ENCODE results near the gene IRAK2. TPM values are rescaled to one million over a fixed set of nuclear protein-coding genes. Genes with fewer than 3 reads are reported as not detected.

Gene IRAK2
- polyA plus RNA-seq, 2 of the 4 experiments (the other 2 are of a cell fraction): 7.9 to 12.5 TPM

- ChIA-PET CTCF (interaction anchor here (1.6 to 2.2 kb wide), 2 partner anchors 11 to 64 kb away, joined by 4 read pairs; partner anchors contain the start of gene IRAK2), POLR2A (no interaction called here)
- no peak overlapping the region for H3K4me2 ChIP-seq
- TF ChIP-seq KDM1A (IDR thresholded peaks at IDR 0.05; ENCODE audit: low read depth): no peak
- no peak for TF ChIP-seq RARB (CRISPR knock-in tag; IDR thresholded peaks at IDR 0.05)
- no peak for TF ChIP-seq RAD21 (conservative IDR thresholded peaks at IDR 0.05 in 1 of 2, IDR thresholded peaks at IDR 0.05 in 1 of 2)
- TF ChIP-seq KDM5A (IDR thresholded peaks at IDR 0.05): no peak
- H3K27ac ChIP-seq: no peak overlapping the region
- no peak for DNase-seq (ENCODE audit: low read depth in 1 of 2, low spot score in 1 of 2)
- H3K4me3 ChIP-seq: no peak overlapping the region
- H3K4me1 ChIP-seq: peaks cover 14% of the 10 kb centered on the region
- H3K9me3 ChIP-seq: no peaks in the 10 kb centered on the region
- 92% methylated on average over 4 of the region's 4 CpGs for WGBS (ENCODE audit: missing lambda C conversion rate)
- no peak for ATAC-seq
- FAIRE-seq: no peak
These were observed 63.7 kb downstream of the IRAK2 start for GRCh38 chr3:10228248-10228950.

GRCh38 chr3:10229576-10229975 is 64.9 kb downstream of the IRAK2 start:
- no peak for TF ChIP-seq RNF2 (IDR thresholded peaks at IDR 0.05; ENCODE audit: borderline replicate concordance, low read depth)
- no peak for TF ChIP-seq FOSB (CRISPR knock-in tag; IDR thresholded peaks at IDR 0.05)
- TF ChIP-seq RCOR1 (IDR thresholded peaks at IDR 0.05; ENCODE audit: low read depth, low read length): no peak
- TF ChIP-seq PBX3 (IDR thresholded peaks at IDR 0.05): no peak
- no peak for TF ChIP-seq HDAC2 (IDR thresholded peaks at IDR 0.05)
- TF ChIP-seq NR3C1 (IDR thresholded peaks at IDR 0.05): no peak
- no peak for TF ChIP-seq CEBPB (IDR thresholded peaks at IDR 0.05)
- H3K4me1 ChIP-seq: peaks cover 3% of the 10 kb centered on the region
- no peak overlapping the region for H3K4me2 ChIP-seq
- DNase-seq (ENCODE audit: low read depth in 1 of 2, low spot score in 1 of 2) (no peak), ATAC-seq (no peak), FAIRE-seq (no peak)
- H3K27ac ChIP-seq: no peak overlapping the region
- 89% methylated on average over 7 of the region's 7 CpGs for WGBS (ENCODE audit: missing lambda C conversion rate)
- ChIA-PET CTCF (interaction anchor here (1.3 to 2.2 kb wide), 3 partner anchors 16 to 283 kb away, joined by 3 to 8 read pairs (median 4); partner anchors contain the start of gene IRAK2), POLR2A (no interaction called here)
- no peak overlapping the region for H3K4me3 ChIP-seq
- no peaks in the 10 kb centered on the region for H3K9me3 ChIP-seq

GRCh38 chr3:10232137-10232536 is 67.4 kb downstream of the IRAK2 start:
- WGBS (ENCODE audit: missing lambda C conversion rate): 92% methylated on average over 7 of the region's 7 CpGs
- no peak for DNase-seq (ENCODE audit: low read depth in 1 of 2, low spot score in 1 of 2)
- Histone ChIP-seq H3K4me2 (no peak overlapping the region), H3K9me3 (no peaks in the 10 kb centered on the region), H3K27ac (no peak overlapping the region), H3K4me1 (no peaks in the 10 kb centered on the region), H3K4me3 (no peak overlapping the region)
- ChIA-PET POLR2A (interaction anchor here (0.5 kb wide), 1 partner anchor 90 kb away, joined by 4 read pairs; no protein-coding TSS in a partner anchor), CTCF (interaction anchor here (1.0 kb wide), 2 partner anchors 10 to 14 kb away, joined by 3 read pairs; no protein-coding TSS in a partner anchor)
- no peak for TF ChIP-seq FOSB (CRISPR knock-in tag; IDR thresholded peaks at IDR 0.05)
- TF ChIP-seq HDAC2 (IDR thresholded peaks at IDR 0.05): no peak
- TF ChIP-seq NPAS2 (CRISPR knock-in tag; IDR thresholded peaks at IDR 0.05; ENCODE audit: borderline replicate concordance): no peak
- TF ChIP-seq ZNF302 (CRISPR knock-in tag; IDR thresholded peaks at IDR 0.05): no peak
- TF ChIP-seq NR3C1 (IDR thresholded peaks at IDR 0.05): no peak
- no peak for TF ChIP-seq CHD4 (IDR thresholded peaks at IDR 0.05; ENCODE audit: borderline replicate concordance)
- TF ChIP-seq HOXA7 (CRISPR knock-in tag; IDR thresholded peaks at IDR 0.05): no peak
- no peak for TF ChIP-seq BHLHE40 (IDR thresholded peaks at IDR 0.05; ENCODE audit: low read depth, low read length)
- no peak for TF ChIP-seq SMC3 (IDR thresholded peaks at IDR 0.05)
- no peak for TF ChIP-seq FOXS1 (CRISPR knock-in tag; IDR thresholded peaks at IDR 0.05)
- no peak for TF ChIP-seq RFX5 (IDR thresholded peaks at IDR 0.05)
- no peak for TF ChIP-seq CEBPB (IDR thresholded peaks at IDR 0.05)
- TF ChIP-seq, protein P1, sequence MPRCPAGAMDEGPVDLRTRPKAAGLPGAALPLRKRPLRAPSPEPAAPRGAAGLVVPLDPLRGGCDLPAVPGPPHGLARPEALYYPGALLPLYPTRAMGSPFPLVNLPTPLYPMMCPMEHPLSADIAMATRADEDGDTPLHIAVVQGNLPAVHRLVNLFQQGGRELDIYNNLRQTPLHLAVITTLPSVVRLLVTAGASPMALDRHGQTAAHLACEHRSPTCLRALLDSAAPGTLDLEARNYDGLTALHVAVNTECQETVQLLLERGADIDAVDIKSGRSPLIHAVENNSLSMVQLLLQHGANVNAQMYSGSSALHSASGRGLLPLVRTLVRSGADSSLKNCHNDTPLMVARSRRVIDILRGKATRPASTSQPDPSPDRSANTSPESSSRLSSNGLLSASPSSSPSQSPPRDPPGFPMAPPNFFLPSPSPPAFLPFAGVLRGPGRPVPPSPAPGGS (IDR thresholded peaks at IDR 0.05): no peak
- no peak for FAIRE-seq
- ATAC-seq: no peak

Data from A549 (cell line).